Activated CD4-positive, alpha-beta T cell treated with anti-CD3 and anti-CD28 coated beads, Interleukin-2, Interleukin-6, amounts not matched to agents 100 ng/mL and 50 ng/mL, durations not matched to agents 16 hours and 8 hours (primary cell): Measurements from ENCODE around the gene PTBP1.
"Not testable (repeated sequence)": the region's sequence is repeated elsewhere in the genome, so short reads cannot be mapped to it uniquely, and the experiment has no call there.

Experiments used
- DNase-seq: peaks from one replicate; pipeline ENCODE4 v3.0.0-alpha.2; 2020

Gene PTBP1

DNA sequence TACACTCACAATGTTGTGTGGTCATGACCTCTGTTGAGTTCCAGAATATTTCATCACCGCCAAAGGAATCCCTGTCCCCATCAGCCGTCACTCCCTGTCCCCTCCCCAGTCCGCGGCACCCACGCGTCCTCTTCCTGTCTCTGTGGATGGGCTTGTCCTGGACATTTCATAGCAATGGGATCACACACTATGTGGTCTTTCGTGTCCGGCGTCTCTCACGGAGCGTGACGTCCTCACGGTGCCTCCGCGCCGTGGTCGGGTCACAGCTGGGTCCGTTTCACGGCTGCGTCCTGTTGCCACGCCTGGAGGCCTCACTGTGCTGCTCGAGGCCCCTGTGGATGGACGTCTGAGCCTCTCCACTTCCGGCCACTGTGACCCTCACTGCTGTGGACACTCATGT lies 37.0 kb downstream of the PTBP1 start:
- DNase-seq, result no peak

GRCh38 chr19:835210-835810 lies 38.1 kb downstream of the PTBP1 start:
- DNase-seq, result no peak

DNA sequence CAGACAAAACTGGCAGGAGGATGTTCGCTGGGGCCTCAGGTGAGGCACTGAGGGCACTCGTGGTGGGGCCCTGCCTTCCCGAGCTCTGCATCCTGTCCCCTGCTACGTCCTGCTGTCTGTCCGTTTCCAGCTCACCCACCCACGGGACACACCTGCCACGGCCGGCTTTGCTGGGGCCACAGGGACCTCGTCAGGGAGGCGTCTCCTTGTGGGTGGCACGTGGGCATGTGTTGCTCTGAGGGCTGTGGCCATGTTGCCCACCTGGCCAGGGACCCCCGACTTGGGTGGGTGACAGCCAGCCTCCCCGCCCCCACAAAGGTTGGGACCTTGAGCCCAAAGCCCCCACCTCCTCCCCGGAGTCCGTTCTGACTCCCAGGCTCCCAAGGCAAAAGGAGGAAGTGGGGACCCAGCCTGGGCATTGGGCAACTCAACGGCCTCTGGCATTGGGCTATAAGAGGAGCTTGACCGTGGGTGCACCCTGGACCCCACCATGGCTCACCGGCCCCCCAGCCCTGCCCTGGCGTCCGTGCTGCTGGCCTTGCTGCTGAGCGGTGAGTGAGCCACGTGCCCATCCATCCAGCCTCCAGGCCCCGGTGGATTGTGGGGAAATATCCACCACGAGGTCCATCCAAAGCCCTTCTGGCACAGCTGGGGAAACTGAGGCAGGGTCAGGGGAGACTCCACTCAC lies 43.4 kb downstream of the PTBP1 start, which contains the start of gene PRTN3:
PRTN3 (plus strand) TSS at position 481 of the 688 bp plus-strand sequence; CDS start at position 491, 10 bp downstream.
- DNase-seq, result no peak

- DNase-seq, result not testable (repeated sequence)
These were observed 45.5 kb downstream of the PTBP1 start for GRCh38 chr19:842802-843179.

DNA sequence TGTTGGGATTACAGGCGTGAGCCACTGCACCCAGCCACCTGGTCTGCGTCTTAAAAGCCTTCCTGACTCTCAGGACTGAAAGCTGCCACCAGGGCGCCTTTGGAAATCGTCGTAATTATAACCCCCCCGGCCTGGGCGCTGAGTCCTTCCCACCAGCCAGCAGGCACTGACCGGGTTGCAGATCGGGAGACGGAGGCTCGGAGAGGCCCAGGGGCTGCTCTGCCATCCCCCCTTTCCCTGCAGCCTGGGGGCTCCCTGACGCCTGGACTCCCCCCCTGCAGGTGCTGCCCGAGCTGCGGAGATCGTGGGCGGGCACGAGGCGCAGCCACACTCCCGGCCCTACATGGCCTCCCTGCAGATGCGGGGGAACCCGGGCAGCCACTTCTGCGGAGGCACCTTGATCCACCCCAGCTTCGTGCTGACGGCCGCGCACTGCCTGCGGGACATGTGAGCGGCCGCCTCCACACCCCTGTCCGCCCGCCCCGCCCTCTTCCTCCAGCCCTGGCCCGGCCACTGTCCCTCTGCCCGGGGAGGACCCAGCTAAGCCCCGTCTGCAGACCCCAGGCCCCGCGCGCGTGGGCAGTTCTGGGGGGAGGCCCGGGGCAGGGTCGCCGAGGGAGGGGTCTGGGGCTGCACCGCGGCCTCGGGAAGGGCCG lies 46.1 kb downstream of the PTBP1 start:
- no peak for DNase-seq

GRCh38 chr19:843836-844545 lies 46.7 kb downstream of the PTBP1 start:
- no peak for DNase-seq

DNA sequence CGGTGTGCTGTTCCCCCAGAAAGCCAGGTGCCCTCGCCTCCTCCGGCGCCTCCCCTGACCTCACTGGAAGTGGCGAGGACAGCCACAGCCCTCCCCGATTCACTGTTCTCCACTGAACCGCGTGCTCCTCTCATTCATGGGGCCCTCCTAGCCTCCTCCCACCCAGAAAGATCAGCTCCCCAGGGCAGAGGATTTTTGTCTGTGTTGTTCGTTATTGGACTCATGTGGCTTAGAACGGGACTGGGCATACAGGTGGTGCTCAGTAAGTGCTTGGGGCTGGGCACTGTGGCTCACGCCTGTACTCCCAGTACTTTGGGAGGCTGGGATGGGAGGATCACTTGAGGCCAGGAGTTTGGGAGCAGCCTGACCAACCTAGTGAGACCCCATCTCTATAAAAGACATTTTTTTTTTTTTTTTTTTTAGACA lies 47.3 kb downstream of the PTBP1 start:
- DNase-seq, result no peak

DNA sequence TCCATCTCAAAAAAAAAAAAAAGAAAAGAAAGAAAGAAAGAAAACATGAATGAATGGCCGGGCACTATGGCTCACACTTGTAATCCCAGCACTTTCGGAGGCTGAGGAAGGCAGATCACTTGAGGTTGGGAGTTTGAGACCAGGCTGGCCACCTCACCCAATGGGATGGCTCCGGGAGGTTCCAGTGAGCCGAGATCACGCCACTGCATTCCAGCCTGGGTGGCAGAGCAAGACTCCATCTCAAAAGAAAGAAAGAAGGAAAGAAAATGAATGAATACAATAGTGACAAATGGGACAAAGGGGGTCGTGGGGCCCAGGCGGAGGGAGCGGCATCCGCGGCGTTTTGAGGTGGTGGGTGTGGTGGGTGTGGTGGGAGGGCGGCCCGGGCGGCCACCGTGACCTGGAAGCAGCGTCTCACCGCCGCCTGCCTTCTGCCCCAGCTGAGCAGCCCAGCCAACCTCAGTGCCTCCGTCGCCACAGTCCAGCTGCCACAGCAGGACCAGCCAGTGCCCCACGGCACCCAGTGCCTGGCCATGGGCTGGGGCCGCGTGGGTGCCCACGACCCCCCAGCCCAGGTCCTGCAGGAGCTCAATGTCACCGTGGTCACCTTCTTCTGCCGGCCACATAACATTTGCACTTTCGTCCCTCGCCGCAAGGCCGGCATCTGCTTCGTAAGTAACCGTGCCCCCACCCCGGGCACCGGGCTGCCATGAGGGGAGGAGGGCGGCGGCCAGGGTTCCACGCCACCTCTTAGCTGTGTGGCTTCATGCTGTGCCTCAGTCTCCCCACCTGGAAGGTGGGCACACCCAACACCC lies 48.7 kb downstream of the PTBP1 start:
- no peak for DNase-seq

GRCh38 chr19:848386-848921 lies 51.2 kb downstream of the PTBP1 start:
- DNase-seq, result no peak

DNA sequence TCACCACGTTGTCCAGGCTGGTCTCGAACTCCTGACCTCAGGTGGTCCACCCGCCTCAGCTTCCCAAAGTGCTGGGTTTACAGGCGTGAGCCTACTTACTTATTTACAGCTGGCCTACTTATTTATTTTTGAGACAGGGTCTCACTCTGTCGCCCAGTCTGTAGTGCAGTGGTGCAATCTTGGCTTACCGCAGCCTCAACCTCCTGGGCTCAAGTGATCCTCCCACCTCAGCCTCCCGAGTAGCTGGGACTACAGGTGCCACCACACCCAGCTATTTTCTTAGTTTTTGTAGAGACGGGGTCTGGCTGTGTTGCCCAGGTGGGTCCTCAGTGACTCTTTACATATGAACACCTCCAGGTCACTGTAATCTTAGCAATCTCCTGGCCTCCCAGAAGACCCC lies 51.9 kb downstream of the PTBP1 start:
- not testable (repeated sequence) for DNase-seq

GRCh38 chr19:850221-850978 lies 53.1 kb downstream of the PTBP1 start:
- no peak for DNase-seq

DNA sequence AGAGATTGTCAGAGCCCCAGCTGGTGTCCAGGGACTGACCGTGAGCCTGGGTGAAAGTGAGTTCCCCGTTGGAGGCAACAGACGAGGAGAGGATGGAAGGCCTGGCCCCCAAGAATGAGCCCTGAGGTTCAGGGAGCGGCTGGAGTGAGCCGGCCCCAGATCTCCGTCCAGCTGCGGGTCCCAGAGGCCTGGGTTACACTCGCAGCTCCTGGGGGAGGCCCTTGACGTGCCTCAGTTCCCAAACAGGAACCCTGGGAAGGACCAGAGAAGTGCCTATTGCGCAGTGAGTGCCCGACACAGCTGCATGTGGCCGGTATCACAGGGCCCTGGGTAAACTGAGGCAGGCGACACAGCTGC lies 53.7 kb downstream of the PTBP1 start:
- no peak for DNase-seq

GRCh38 chr19:852136-853013 lies 55.1 kb downstream of the PTBP1 start, which contains the start of gene ELANE:
ELANE (plus strand) TSS chr19:852303; CDS start chr19:852329, 26 bp downstream.
- no peak for DNase-seq

DNA sequence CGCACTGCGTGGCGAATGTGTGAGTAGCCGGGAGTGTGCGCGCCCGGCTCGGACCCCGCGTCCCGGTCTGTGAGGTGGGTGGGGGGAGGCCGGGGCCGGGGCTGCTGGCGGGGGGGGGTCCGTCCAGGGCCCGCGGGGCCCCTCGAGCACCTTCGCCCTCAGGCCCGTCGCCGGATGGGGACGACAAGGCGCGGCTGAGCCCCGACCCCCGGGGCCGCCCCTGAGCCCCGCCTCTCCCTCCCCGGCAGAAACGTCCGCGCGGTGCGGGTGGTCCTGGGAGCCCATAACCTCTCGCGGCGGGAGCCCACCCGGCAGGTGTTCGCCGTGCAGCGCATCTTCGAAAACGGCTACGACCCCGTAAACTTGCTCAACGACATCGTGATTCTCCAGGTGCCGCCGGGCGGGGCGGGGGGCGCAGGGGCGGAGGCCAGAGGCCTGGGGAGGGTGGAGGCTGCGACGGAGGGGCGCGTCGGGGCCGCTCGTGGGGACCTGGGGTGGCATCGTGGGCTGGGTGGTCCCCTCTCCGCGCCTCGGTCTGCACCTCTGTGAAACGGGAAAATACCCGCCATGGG lies 55.8 kb downstream of the PTBP1 start:
- DNase-seq, result no peak

DNA sequence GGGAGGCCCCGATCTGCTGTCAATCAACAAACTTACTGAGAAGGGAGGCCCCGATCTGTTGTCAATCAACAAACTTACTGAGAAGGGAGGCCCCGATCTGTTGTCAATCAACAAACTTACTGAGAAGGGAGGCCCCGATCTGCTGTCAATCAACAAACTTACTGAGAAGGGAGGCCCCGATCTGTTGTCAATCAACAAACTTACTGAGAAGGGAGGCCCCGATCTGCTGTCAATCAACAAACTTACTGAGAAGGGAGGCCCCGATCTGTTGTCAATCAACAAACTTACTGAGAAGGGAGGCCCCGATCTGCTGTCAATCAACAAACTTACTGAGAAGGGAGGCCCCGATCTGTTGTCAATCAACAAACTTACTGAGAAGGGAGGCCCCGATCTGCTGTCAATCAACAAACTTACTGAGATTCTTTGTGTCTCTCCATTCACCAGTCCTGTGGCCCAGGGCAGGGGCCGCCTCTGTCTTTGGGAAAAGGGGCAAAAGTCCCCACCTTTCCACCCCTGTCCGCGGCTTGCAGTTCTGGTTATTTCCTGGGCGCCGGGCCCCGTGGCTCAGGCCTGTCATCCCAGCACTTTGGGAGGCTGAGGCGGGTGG lies 56.5 kb downstream of the PTBP1 start:
- not testable (repeated sequence) for DNase-seq

GRCh38 chr19:854549-854948 lies 57.3 kb downstream of the PTBP1 start:
- no peak for DNase-seq

DNA sequence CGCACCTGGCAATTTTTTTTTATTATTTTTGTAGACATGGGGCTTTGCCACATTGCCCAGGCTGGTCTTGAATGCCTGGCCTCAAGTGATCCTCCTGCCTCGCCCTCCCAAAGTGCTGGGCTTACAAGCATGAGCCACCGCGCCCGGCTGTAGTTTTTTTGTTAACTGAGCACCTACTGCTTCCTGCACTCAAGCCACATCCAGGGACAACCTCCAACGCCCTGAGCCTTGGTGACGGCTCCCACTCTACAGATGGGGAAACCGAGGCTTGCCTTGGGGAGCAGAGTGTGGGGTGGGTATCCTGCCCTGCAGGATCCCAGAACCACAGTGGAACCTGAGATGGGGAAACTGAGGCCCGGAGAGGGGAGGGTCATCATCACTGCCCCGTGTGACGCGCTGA lies 57.9 kb downstream of the PTBP1 start:
- DNase-seq, result no peak

DNA sequence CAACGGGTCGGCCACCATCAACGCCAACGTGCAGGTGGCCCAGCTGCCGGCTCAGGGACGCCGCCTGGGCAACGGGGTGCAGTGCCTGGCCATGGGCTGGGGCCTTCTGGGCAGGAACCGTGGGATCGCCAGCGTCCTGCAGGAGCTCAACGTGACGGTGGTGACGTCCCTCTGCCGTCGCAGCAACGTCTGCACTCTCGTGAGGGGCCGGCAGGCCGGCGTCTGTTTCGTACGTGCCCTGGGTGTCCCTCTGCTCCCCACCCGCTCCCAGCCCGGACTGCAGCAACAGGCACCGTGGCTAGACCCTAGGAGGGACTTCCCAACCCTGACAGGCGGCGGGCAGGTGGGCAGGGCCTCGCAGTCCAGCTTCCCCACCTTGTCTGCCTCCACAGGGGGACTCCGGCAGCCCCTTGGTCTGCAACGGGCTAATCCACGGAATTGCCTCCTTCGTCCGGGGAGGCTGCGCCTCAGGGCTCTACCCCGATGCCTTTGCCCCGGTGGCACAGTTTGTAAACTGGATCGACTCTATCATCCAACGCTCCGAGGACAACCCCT lies 58.4 kb downstream of the PTBP1 start:
- DNase-seq, result no peak

GRCh38 chr19:858284-858683 lies 61.0 kb downstream of the PTBP1 start:
- no peak for DNase-seq
